ENCODE measurements around the gene FAM184A. TPM values are rescaled to one million over a fixed set of nuclear protein-coding genes. Genes with fewer than 3 reads are reported as not detected.

FAM184A gene
- total RNA-seq, 4 donors from 2014 or later, result 3.0 to 14.3 (median 6.3) TPM

- TF ChIP-seq CTCF (IDR thresholded peaks at IDR 0.05), result no peak
- no peak for DNase-seq (ENCODE audit: low spot score)
- ATAC-seq (ENCODE audit: low FRiP score), result no peak
Observed at GRCh38 chr6:119055069-119055468, 23.4 kb downstream of the FAM184A start.

GRCh38 chr6:119052987-119053386 lies 25.5 kb downstream of the FAM184A start:
- DNase-seq (ENCODE audit: low spot score), result no peak
- TF ChIP-seq CTCF (IDR thresholded peaks at IDR 0.05), result no peak
- no peak for ATAC-seq (ENCODE audit: low FRiP score)

GRCh38 chr6:119052292-119052889 lies 26.1 kb downstream of the FAM184A start:
- DNase-seq (ENCODE audit: low spot score), result no peak
- no peak for ATAC-seq (ENCODE audit: low FRiP score)
- no peak for TF ChIP-seq CTCF (IDR thresholded peaks at IDR 0.05)

- ATAC-seq (ENCODE audit: low FRiP score), result no peak
- TF ChIP-seq CTCF (IDR thresholded peaks at IDR 0.05), result no peak
- no peak for DNase-seq (ENCODE audit: low spot score)
Observed at GRCh38 chr6:119044255-119044654, 34.2 kb downstream of the FAM184A start.

GRCh38 chr6:119043783-119044182 lies 34.7 kb downstream of the FAM184A start:
- no peak for TF ChIP-seq CTCF (IDR thresholded peaks at IDR 0.05)
- DNase-seq (ENCODE audit: low spot score) (no peak), ATAC-seq (ENCODE audit: low FRiP score) (no peak)

GRCh38 chr6:119043265-119043664 lies 35.2 kb downstream of the FAM184A start:
- TF ChIP-seq CTCF (IDR thresholded peaks at IDR 0.05), result no peak
- ATAC-seq (ENCODE audit: low FRiP score), result no peak

GRCh38 chr6:119040636-119041035 lies 37.8 kb downstream of the FAM184A start:
- no peak for TF ChIP-seq CTCF (IDR thresholded peaks at IDR 0.05)
- no peak for ATAC-seq (ENCODE audit: low FRiP score)
- no peak for DNase-seq (ENCODE audit: low spot score)

More at GRCh38 chr6:119043265-119043664, 35.2 kb downstream of the FAM184A start:
- DNase-seq (ENCODE audit: low spot score), result no peak
